ENCODE measurements around the gene MINDY4. TPM values are rescaled to one million over a fixed set of nuclear protein-coding genes. Genes with fewer than 3 reads are reported as not detected.

The MINDY4 gene
- total and polyA plus RNA-seq, 2 of the 13 experiments (the other 11 are each of a cell fraction or from before 2014, with no cell fraction given): not detected

DNA sequence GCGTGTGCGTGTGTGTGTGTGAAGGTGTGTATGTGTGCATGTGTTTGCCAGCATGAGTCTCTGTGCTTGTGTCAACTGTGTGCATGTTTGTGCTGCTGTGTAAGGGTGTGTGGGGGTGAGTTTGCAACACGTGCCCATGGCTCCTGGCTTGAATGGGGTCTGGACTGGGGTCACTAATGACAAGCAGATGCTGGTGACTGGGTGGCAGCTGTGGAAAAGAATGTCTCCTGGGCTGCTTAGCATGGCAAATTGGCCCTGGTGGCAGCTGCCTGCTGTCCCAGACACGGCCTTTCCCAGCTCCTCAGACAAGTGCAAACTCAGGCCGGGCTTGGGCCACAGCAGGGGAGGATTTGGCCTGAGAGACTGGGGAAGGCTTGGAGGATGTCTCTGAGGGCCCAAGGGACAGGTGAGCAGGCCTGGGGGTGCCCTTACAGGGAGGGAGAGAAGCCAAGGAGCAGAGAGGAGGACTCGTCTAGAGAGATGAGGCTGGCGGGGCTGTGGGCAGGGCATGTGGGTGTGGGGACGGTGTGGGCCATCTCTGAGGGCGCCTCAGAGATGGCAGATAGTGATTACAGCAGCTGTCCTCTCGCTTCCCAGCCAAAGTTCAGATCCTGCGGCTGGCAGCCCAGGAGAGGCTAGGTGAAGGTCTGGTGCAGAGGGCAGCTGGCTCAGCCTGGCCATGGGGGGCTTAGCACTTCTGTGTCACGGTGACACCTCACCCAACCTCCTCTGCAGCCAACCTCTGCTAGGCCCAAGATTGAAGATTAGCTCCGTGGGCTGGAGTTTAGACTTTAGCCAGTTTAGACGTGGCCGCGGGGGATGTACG is 142.0 kb downstream of the MINDY4 start:
- TF ChIP-seq NR2F6 (IDR thresholded peaks at IDR 0.05) (no peak), NR2F6 (CRISPR knock-in tag; IDR thresholded peaks at IDR 0.05) (no peak), MNT (IDR thresholded peaks at IDR 0.05) (peak; percentile 60), RAD21 (CRISPR knock-in tag; IDR thresholded peaks at IDR 0.05) (no peak)
- H3K79me2 ChIP-seq (ENCODE audit: insufficient read depth, low read length): no peaks in the 10 kb centered on the region
- H4K20me1 ChIP-seq (ENCODE audit: insufficient read depth, low read length): no peaks in the 10 kb centered on the region
- H2AFZ ChIP-seq (ENCODE audit: low read length): no peak overlapping the region
- no peak overlapping the region for H3K4me2 ChIP-seq (ENCODE audit: low read depth, low read length)
- H3K27ac ChIP-seq (ENCODE audit: extremely low read length, insufficient read depth, low read length): no peak overlapping the region
- ATAC-seq: no peak; the same call in 1 of the 3 replicates
- DNase-seq (ENCODE audit: low spot score): no peak
- no TSS peak for BruUV-seq (replicated peaks)
- H3K36me3 ChIP-seq (replicated peaks in 1 of 2; ENCODE audit: control insufficient read depth in 1 of 2, insufficient read depth in 2 of 2, low read length in 2 of 2): no peaks in the 10 kb centered on the region
- in situ Hi-C loops (cut with HindIII; ENCODE audit: extremely low pct_ligation_motif_present, low pct_unique_long_range_greater_than_20kb) (no loop called here), intact Hi-C loops (cut with micrococcal nuclease; ENCODE audit: unreplicated experiment) (no loop called here)
- peaks cover 6 to 10% of the 10 kb centered on the region in 2 experiments; a peak in 3 of 5 replicates for H3K27me3 ChIP-seq (ENCODE audit: control insufficient read depth in 1 of 2, insufficient read depth in 2 of 2, low read length in 2 of 2)
- no peak for FAIRE-seq
- H3K4me1 ChIP-seq (ENCODE audit: insufficient read depth, low read length): no peaks in the 10 kb centered on the region
- H3K4me3 ChIP-seq (replicated peaks in 1 of 3; ENCODE audit: insufficient read depth in 1 of 3, low read depth in 2 of 3, low read length in 3 of 3): no peak overlapping the region
- H3K9ac ChIP-seq (ENCODE audit: insufficient read depth, low read depth, low read length): no peak overlapping the region
- WGBS (ENCODE audit: low lambda C conversion rate): 42% methylated on average over 4 of the region's 17 CpGs
- ChIA-PET CTCF (ENCODE audit: low intra/inter-chr PET ratio, low total read pairs) (no interaction called here), POLR2A (no interaction called here)
- no peaks in the 10 kb centered on the region for H3K9me3 ChIP-seq (ENCODE audit: low read length)

GRCh38 chr7:30913821-30914515 is 142.8 kb downstream of the MINDY4 start:
- H3K9me3 ChIP-seq (ENCODE audit: low read length): no peaks in the 10 kb centered on the region
- DNase-seq (ENCODE audit: low spot score) (no peak), ATAC-seq (no peak), FAIRE-seq (no peak)
- no peaks in the 10 kb centered on the region for H3K4me1 ChIP-seq (ENCODE audit: insufficient read depth, low read length)
- H2AFZ ChIP-seq (ENCODE audit: low read length): no peak overlapping the region
- no peak overlapping the region for H3K9ac ChIP-seq (ENCODE audit: insufficient read depth, low read depth, low read length)
- WGBS (ENCODE audit: low lambda C conversion rate): 37% methylated on average over 4 of the region's 16 CpGs
- H3K27me3 ChIP-seq (ENCODE audit: control insufficient read depth in 1 of 2, insufficient read depth in 2 of 2, low read length in 2 of 2): peaks cover 6 to 10% of the 10 kb centered on the region in 2 experiments; a peak in 3 of 5 replicates
- H3K4me3 ChIP-seq (replicated peaks in 1 of 3; ENCODE audit: insufficient read depth in 1 of 3, low read depth in 2 of 3, low read length in 3 of 3): no peak overlapping the region
- no peak overlapping the region for H3K4me2 ChIP-seq (ENCODE audit: low read depth, low read length)
- no TSS peak for BruUV-seq (replicated peaks)
- H3K79me2 ChIP-seq (ENCODE audit: insufficient read depth, low read length): no peaks in the 10 kb centered on the region
- ChIA-PET CTCF (ENCODE audit: low intra/inter-chr PET ratio, low total read pairs) (no interaction called here), POLR2A (no interaction called here)
- H3K27ac ChIP-seq (ENCODE audit: extremely low read length, insufficient read depth, low read length): no peak overlapping the region
- H4K20me1 ChIP-seq (ENCODE audit: insufficient read depth, low read length): no peaks in the 10 kb centered on the region
- in situ Hi-C loops (cut with HindIII; ENCODE audit: extremely low pct_ligation_motif_present, low pct_unique_long_range_greater_than_20kb) (no loop called here), intact Hi-C loops (cut with micrococcal nuclease; ENCODE audit: unreplicated experiment) (no loop called here)
- H3K36me3 ChIP-seq (replicated peaks in 1 of 2; ENCODE audit: control insufficient read depth in 1 of 2, insufficient read depth in 2 of 2, low read length in 2 of 2): no peaks in the 10 kb centered on the region
- TF ChIP-seq ZNF83 (CRISPR knock-in tag; IDR thresholded peaks at IDR 0.05; ENCODE audit: borderline replicate concordance) (no peak), SNRNP70 (IDR thresholded peaks at IDR 0.05; ENCODE audit: low read depth, low read length) (no peak), ARID2 (CRISPR knock-in tag; IDR thresholded peaks at IDR 0.05; ENCODE audit: borderline replicate concordance) (no peak), NRL (CRISPR knock-in tag; IDR thresholded peaks at IDR 0.05; ENCODE audit: borderline replicate concordance) (no peak), HMG20B (CRISPR knock-in tag; conservative IDR thresholded peaks at IDR 0.05) (no peak), ETV5 (CRISPR knock-in tag; IDR thresholded peaks at IDR 0.05; ENCODE audit: borderline replicate concordance) (no peak), ZNF768 (CRISPR knock-in tag; IDR thresholded peaks at IDR 0.05) (no peak), NFE2L2 (IDR thresholded peaks at IDR 0.05; ENCODE audit: low read length) (no peak), MIXL1 (CRISPR knock-in tag; IDR thresholded peaks at IDR 0.05) (no peak), MZF1 (CRISPR knock-in tag; IDR thresholded peaks at IDR 0.05; ENCODE audit: borderline replicate concordance) (no peak), PRPF4 (IDR thresholded peaks at IDR 0.05; ENCODE audit: low read depth, low read length, poor library complexity, severe bottlenecking) (no peak)
- TF ChIP-seq, protein P1, sequence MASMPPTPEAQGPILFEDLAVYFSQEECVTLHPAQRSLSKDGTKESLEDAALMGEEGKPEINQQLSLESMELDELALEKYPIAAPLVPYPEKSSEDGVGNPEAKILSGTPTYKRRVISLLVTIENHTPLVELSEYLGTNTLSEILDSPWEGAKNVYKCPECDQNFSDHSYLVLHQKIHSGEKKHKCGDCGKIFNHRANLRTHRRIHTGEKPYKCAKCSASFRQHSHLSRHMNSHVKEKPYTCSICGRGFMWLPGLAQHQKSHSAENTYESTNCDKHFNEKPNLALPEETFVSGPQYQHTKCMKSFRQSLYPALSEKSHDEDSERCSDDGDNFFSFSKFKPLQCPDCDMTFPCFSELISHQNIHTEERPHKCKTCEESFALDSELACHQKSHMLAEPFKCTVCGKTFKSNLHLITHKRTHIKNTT (CRISPR knock-in tag; IDR thresholded peaks at IDR 0.05): no peak

Measured in HepG2 (cell line).